Smooth muscle cell (in vitro differentiated cells): ENCODE results near the gene P4HTM. TPM values are rescaled to one million over a fixed set of nuclear protein-coding genes. Genes with fewer than 3 reads are reported as not detected.

Experiments used
- DNase-seq: peaks from one replicate; lab custom pipeline; 2025; ENCODE audit not compliant: unreplicated experiment; lab: John Stamatoyannopoulos, UW
- H2AFZ ChIP-seq: fragments of 200-600 bp; sonication (generic); 2 replicates; pipeline ENCODE4 v1.6.0; 2016; ENCODE audit warnings: antibody characterized with exemption, low read depth, mild to moderate bottlenecking
- H3F3A ChIP-seq: fragments of 200-600 bp; sonication (generic); 2 replicates; pipeline ENCODE4 v1.6.0; 2017; ENCODE audit warnings: antibody characterized with exemption, low read depth
- H3K27ac ChIP-seq: fragments of 200-600 bp; sonication (generic); 2 replicates; pipeline ENCODE4 v1.5.1; 2016; ENCODE audit warnings: low read depth, mild to moderate bottlenecking
- H3K27me3 ChIP-seq: fragments of 200-600 bp; sonication (generic); 2 replicates; pipeline ENCODE4 v1.6.1; 2016; ENCODE audit warnings: low read depth, mild to moderate bottlenecking
- H3K36me3 ChIP-seq: fragments of 200-600 bp; sonication (generic); 2 replicates; pipeline ENCODE4 v1.5.1; 2016; ENCODE audit warnings: low read depth
- H3K4me1 ChIP-seq: fragments of 200-600 bp; sonication (generic); 2 replicates; pipeline ENCODE4 v1.5.1; 2016; ENCODE audit warnings: low read depth
- H3K4me2 ChIP-seq: fragments of 200-600 bp; sonication (generic); 2 replicates; pipeline ENCODE4 v1.6.0; 2016; ENCODE audit warnings: mild to moderate bottlenecking
- H3K4me3 ChIP-seq: fragments of 200-600 bp; sonication (generic); 2 replicates; pipeline ENCODE4 v1.5.1; 2016; ENCODE audit warnings: mild to moderate bottlenecking
- H3K79me2 ChIP-seq: fragments of 200-600 bp; sonication (generic); 2 replicates; pipeline ENCODE4 v1.6.0; 2016; ENCODE audit warnings: low read depth, mild to moderate bottlenecking
- H3K9ac ChIP-seq: fragments of 200-600 bp; sonication (generic); 2 replicates; pipeline ENCODE4 v1.6.0; 2016; ENCODE audit warnings: low read depth
- H3K9me3 ChIP-seq: fragments of 200-600 bp; sonication (generic); replicated peaks from 2 replicates; pipeline ENCODE4 v1.5.1; 2016; ENCODE audit warnings: low read depth
- H4K20me1 ChIP-seq: fragments of 200-600 bp; sonication (generic); 2 replicates; pipeline ENCODE4 v1.6.0; 2016; ENCODE audit warnings: low read depth
- CTCF ChIP-seq: fragments of 200-600 bp; sonication (generic); IDR thresholded peaks from 2 replicates; pipeline ENCODE4 v1.5.1; 2017; ENCODE audit warnings: borderline replicate concordance, mild to moderate bottlenecking, antibody characterized with exemption; ENCODE audit not compliant: insufficient read depth, poor library complexity, severe bottlenecking
- WGBS: methylation state at CpG from one replicate; pipeline ENCODE4 v1.1.7; 2016; ENCODE audit warnings: low lambda C conversion rate; 5-methylcytosine and 5-hydroxymethylcytosine counted together
- polyA plus RNA-seq: library from polyadenylated mRNA; unstranded; fragments of >200 nt; fragmentation: Nextera tagmentation; extraction: Ambion mirVana; gene quantifications from 2 replicates; pipeline ENCODE4 v1.2.1, GENCODE V29; 2016
- total RNA-seq: library from RNA; depleted of rRNA; stranded (reverse); fragments of >200 nt; gene quantifications from 2 replicates; pipeline ENCODE4 v1.2.3, GENCODE V29; 2014

P4HTM gene
- total and polyA plus RNA-seq, 2 experiments from 2014 or later, result 22.7 to 29.9 TPM

- no peaks in the 10 kb centered on the region for H3K36me3 ChIP-seq
- H3K4me3 ChIP-seq, result no peak overlapping the region
- peaks cover 8% of the 10 kb centered on the region for H3K4me1 ChIP-seq
- peaks cover 3% of the 10 kb centered on the region for H3F3A ChIP-seq
- no peak overlapping the region for H2AFZ ChIP-seq
- no peaks in the 10 kb centered on the region for H3K9me3 ChIP-seq
- DNase-seq, result no peak
- H4K20me1 ChIP-seq, result no peaks in the 10 kb centered on the region
- H3K9ac ChIP-seq, result no peak overlapping the region
- H3K4me2 ChIP-seq, result no peak overlapping the region
- H3K27me3 ChIP-seq, result no peaks in the 10 kb centered on the region
- TF ChIP-seq CTCF, result no peak
- H3K27ac ChIP-seq, result peak overlapping the region; percentile 42
- H3K79me2 ChIP-seq, result no peaks in the 10 kb centered on the region
Measured at GRCh38 chr3:48984663-48985062, 5.4 kb upstream of the P4HTM start.

GRCh38 chr3:48985831-48986376 is 4.1 kb upstream of the P4HTM start:
- Histone ChIP-seq H3K36me3 (no peaks in the 10 kb centered on the region), H3K9me3 (no peaks in the 10 kb centered on the region), H3K27me3 (no peaks in the 10 kb centered on the region), H3K79me2 (no peaks in the 10 kb centered on the region), H2AFZ (no peak overlapping the region), H3K4me1 (peaks cover 8% of the 10 kb centered on the region), H4K20me1 (no peaks in the 10 kb centered on the region), H3F3A (peaks cover 3% of the 10 kb centered on the region), H3K4me2 (no peak overlapping the region), H3K27ac (no peak overlapping the region), H3K4me3 (no peak overlapping the region), H3K9ac (no peak overlapping the region)
- TF ChIP-seq CTCF, result no peak
- WGBS, result 96% methylated on average over 7 of the region's 7 CpGs
- no peak for DNase-seq

GRCh38 chr3:48989126-48989795 is 780 bp upstream of the P4HTM start:
- H3K27ac ChIP-seq, result peak overlapping the region; percentile 94
- H3F3A ChIP-seq, result peaks cover 3% of the 10 kb centered on the region
- peak overlapping the region; percentile 94 for H3K4me2 ChIP-seq
- H2AFZ ChIP-seq, result no peak overlapping the region
- WGBS, result 4% methylated on average over 21 of the region's 21 CpGs
- peaks cover 20% of the 10 kb centered on the region for H3K79me2 ChIP-seq
- no peak for DNase-seq
- peaks cover 16% of the 10 kb centered on the region for H3K4me1 ChIP-seq
- H3K27me3 ChIP-seq, result no peaks in the 10 kb centered on the region
- H3K4me3 ChIP-seq, result peak overlapping the region; percentile 80
- H3K9me3 ChIP-seq, result no peaks in the 10 kb centered on the region
- no peaks in the 10 kb centered on the region for H3K36me3 ChIP-seq
- H3K9ac ChIP-seq, result peak overlapping the region; percentile 85
- no peaks in the 10 kb centered on the region for H4K20me1 ChIP-seq
- TF ChIP-seq CTCF, result no peak
